Activated CD8-positive, alpha-beta memory T cell treated with anti-CD3 and anti-CD28 coated beads, Interleukin-2, amount 50 U/mL, for 24 hours (primary cell): ENCODE data around the gene SMIM8.
A peak's percentile ranks its signal among the peaks of the same experiment; 100 is the strongest.
"Not testable (repeated sequence)": the region's sequence is repeated elsewhere in the genome, so short reads cannot be mapped to it uniquely, and the experiment has no call there.

Experiments used
- DNase-seq: peaks from one replicate; pipeline ENCODE4 v3.0.0-alpha.2; 2020; ENCODE audit errors: extremely low read depth

SMIM8 gene

GRCh38 chr6:87322304-87323212 lies at the start of gene SMIM8:
TSS of gene SMIM8 (plus strand) at chr6:87322588. CDS start at chr6:87337032, 14,444 bp downstream.
- peak; percentile 52 for DNase-seq

GRCh38 chr6:87274660-87275274 lies 47.6 kb upstream of the SMIM8 start:
- no peak for DNase-seq

DNA sequence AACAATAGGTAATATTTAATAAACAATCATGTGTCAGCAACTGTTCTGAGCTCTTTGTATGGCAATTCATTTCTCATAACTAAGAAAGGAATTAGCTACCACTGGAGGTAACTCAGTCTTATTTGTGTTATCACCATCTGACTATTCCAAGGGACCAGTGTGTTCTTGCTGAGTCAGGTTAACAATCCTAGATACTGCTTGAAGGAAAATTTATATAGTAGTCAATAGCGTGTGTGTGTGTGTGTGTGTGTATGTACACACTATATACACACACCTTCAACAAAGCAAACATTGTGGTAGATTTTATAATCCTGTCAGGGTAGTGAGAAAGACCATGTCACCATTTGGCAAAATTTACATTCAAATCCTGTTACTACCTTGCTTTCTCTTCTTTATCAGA lies 45.8 kb upstream of the SMIM8 start:
- no peak for DNase-seq

GRCh38 chr6:87277123-87277522 lies 45.3 kb upstream of the SMIM8 start:
- DNase-seq: no peak

DNA sequence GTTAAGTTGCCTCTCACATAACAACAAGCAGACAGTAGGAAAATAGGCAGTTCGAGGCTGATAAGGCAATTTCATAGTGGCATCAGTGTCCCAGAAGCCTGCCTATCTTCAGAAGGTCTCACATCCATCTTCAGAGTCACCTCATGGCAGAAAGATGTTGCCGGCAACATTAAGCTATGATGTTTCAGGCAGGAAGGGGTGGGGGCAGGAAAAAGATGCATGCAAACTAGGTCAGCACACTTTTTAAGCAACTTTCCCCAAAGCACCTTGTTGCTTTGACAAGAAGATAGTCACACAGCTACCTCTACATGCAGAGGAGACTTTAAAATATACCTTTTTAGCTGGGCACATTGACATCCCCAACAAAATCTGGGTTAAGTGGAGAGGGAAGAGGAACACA lies 43.2 kb upstream of the SMIM8 start:
- DNase-seq: no peak

DNA sequence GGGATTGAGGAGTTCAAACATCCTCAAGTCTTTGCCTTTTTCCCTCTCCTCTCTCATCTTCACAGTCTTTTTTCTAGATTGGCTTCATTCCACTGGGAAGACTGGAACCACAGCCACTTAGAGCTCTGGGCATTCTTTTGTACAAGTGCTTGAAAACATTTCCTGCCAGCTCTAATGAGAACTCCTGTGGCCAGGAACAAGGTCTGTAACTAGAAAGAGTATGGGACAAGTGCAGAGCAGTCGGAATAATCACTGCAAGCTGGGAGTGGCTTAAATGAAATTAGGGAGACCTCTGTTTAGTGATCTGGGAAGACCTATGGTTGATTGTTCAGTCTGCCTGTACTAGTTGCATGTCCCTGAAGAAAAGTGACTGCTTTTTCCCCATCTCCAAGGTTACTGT lies 41.0 kb upstream of the SMIM8 start:
- no peak for DNase-seq

- no peak for DNase-seq
Measured at GRCh38 chr6:87282743-87283142, 39.6 kb upstream of the SMIM8 start.

GRCh38 chr6:87283461-87283860 lies 38.9 kb upstream of the SMIM8 start:
- no peak for DNase-seq

DNA sequence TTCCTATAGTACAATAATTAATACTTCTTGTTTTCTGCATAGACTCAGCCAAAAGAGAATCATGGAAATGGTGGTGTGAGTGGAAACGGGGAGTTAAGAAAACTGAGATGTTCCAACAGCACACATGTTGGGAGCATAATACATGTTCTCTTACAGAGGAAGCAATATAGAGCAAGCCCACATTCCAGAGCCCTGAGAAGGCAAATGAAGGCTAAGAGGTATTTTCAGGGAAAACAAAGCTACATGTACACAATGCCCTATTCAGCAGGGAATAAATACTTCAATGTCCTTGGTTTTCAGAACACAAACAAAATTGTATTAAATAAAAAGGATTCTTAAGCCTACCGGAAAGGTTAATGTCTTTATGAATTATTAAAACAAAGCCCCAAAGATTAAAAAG lies 35.1 kb upstream of the SMIM8 start:
- no peak for DNase-seq

DNA sequence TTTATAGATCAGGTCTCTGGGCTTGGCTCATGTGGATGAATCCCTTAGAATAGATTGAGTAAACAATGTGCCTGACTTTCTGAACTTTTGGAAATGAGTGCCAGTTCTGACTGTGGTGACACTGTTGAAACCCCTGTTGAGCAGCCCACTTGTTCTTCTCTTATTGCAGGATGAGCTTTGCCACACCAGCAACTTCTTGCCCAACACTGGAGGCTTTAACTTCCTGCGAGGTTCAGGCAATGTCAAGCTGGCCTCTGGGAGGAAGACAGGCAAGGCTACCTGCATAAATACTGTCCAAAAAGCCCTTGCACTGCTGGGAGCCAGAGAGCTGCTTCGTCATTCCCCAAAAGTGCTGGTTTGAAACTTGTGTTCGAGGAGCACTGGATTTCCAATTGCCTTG lies 32.8 kb upstream of the SMIM8 start:
- DNase-seq: no peak

DNA sequence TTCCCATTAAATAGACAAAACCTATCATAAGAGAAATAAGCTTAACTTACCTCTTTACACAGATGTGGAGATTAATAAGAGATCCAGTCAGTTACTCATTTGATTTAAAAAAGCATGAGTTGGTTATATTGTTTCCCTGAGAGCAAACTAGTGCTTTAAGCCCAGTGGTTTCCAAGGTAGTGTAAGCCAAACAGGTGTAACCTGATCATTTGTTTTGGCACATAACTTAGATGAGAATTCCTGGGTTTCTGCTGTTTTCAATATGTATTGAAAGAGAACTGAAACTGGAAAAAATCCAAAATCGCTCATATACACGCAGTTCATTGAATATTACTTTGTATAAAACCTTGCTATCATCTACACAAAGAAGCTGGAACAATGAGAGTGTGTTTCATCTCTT lies 30.5 kb upstream of the SMIM8 start:
- DNase-seq: no peak

DNA sequence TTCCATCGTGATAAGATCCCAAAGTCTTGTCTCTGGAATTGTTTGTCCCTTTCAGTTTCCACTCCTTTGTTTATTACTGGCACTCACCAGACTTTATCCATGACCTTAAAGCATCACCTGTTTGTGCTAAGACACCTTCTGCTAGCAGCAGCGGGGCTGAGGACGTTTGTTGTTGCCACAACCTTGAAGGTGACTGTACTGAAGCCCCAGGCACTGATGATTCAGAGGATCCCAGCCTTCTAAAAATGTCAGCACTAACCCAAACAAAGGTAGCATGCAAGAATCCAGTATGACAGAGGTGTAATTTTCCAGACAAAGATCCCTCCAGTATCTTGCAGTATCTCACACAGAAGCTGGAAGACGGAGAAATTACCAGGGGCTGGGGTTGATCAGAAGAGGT lies 28.9 kb upstream of the SMIM8 start:
- no peak for DNase-seq

GRCh38 chr6:87297119-87297518 lies 25.3 kb upstream of the SMIM8 start:
- no peak for DNase-seq

GRCh38 chr6:87301277-87301676 lies 21.1 kb upstream of the SMIM8 start:
- not testable (repeated sequence) for DNase-seq

DNA sequence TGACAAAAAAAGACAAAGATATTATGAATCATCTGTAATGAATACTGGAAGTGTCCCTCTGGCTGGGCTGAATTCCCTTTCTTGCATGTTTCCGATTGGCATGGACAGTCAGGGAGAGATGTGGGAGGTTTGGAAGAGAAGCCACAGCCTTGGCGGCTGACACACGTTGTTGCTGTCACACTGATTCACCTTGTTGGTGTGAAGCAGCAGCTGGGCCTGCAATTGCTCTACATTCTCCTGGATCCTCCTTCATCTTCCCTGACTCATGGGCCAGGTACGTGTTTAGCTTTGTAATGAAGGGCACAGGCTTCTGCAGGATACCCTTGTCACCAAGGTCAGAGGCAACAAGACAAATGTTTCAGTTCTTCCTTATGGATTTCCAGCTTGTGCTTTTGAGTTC lies 13.4 kb upstream of the SMIM8 start:
- DNase-seq: no peak

DNA sequence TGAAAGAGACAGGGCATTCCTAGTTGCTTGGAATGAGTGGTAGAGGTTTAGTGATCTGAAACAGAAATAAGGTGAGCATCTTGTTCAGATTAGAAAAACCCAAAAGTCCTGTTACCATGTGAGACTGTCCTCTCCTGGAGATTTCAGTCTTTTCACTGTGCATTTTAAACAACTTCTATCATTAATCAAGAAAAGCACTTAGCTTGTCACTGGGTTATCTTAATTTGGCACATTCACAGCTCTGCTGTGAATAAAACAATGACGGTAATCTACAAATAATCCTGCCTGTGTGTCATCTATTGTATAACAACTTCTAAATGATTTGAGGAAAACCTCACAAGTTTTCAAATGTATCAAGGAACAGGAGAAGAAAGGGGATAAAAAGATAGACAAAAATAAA lies 9.5 kb upstream of the SMIM8 start:
- no peak for DNase-seq

DNA sequence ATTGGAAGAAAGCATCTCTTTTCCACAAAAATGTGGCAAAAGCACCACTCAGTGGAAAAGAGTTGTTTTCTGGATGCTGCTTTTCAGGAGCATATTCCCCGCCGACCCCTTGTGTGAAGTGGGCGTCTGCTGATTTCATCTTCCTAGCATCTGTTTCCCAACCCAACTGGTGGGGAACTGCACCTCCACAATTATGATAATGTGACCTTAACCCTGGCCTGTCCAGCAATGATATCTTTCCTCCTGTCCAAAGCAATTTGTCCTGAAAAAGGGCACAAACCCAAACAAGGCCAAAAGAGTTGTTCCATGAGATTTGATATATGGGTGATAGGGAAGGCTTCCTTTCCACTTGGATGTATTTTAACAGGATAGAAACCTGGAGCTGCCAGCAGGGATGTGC lies 7.3 kb upstream of the SMIM8 start:
- no peak for DNase-seq

- no peak for DNase-seq
Measured at GRCh38 chr6:87319271-87319987, 3.0 kb upstream of the SMIM8 start.

GRCh38 chr6:87323880-87324279 lies 1.5 kb downstream of the SMIM8 start:
- not testable (repeated sequence) for DNase-seq

DNA sequence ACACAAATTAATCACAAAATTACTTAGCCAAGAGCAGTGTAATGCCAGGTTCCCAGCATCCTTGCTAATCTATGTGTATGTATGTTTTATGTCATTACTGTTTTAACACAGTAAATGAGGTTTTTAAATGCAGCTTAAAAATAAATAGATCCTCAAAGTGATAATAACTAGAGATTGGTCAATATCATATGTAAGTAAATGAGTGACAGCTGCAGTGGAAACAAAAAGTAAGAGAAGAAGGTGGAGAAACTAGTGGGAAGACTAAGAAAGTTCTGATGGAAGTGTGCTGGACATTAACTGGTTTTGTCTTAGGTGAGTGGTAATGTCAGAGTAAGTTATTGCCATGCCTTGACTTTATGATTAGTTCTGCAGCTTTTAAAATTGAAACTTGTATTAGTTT lies 8.6 kb downstream of the SMIM8 start:
- DNase-seq: no peak

DNA sequence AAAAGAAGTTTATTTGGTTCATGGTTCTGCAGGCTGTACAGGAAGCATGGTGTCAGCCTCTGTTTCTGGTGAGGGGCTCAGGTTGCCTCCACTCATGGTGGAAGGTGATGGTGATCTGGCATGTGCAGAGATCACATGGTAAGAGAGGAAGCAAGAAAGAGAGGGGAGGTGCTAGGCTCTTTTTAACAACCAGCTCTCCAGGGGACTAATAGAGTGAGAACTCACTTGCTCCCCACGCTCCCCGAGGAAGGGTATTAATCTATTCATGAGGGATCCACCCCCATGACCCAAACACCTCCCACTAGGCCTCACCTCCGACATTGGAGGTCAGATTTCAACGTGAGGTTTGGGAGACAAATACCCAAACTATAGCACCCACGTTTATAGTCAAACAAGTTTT lies 10.6 kb downstream of the SMIM8 start:
- DNase-seq: no peak

GRCh38 chr6:87333591-87334181 lies 11.3 kb downstream of the SMIM8 start:
- no peak for DNase-seq
